HepG2 (cell line): ENCODE data around the gene HES6. TPM values are rescaled to one million over a fixed set of nuclear protein-coding genes. Genes with fewer than 3 reads are reported as not detected.
A peak's percentile ranks its signal among the peaks of the same experiment; 100 is the strongest.

Experiments
- CENPBD1 ChIP-seq: sonication (generic); formaldehyde crosslinking; IDR thresholded peaks from 2 replicates; pipeline ENCODE4 v1.8.0; 2022; ENCODE audit warnings: missing genetic modification reagents, low read depth, mild to moderate bottlenecking, borderline replicate concordance
- HNRNPLL ChIP-seq: fragments of 200-400 bp; formaldehyde crosslinking; IDR thresholded peaks from 2 replicates; pipeline ENCODE4 v1.6.1; 2017; ENCODE audit warnings: mild to moderate bottlenecking, low read depth, low read length; ENCODE audit not compliant: poor library complexity, severe bottlenecking
- MYC ChIP-seq: sonication (generic); formaldehyde crosslinking; IDR thresholded peaks from 2 replicates; pipeline ENCODE4 v1.9.0; 2021; ENCODE audit warnings: missing genetic modification reagents, borderline replicate concordance
- PITX1 ChIP-seq: sonication (generic); formaldehyde crosslinking; IDR thresholded peaks from 2 replicates; pipeline ENCODE4 v1.5.1; 2020; ENCODE audit warnings: mild to moderate bottlenecking, missing genetic modification reagents
- RBFOX2 ChIP-seq: fragments of 200-400 bp; formaldehyde crosslinking; IDR thresholded peaks from 2 replicates; pipeline ENCODE4 v1.6.1; 2017; ENCODE audit warnings: low read depth, mild to moderate bottlenecking, low read length
- TFDP1 ChIP-seq: IDR thresholded peaks from 2 replicates; pipeline ENCODE4 v1.6.1; 2016; ENCODE audit warnings: missing compliant biosample characterization, missing genetic modification reagents, borderline replicate concordance
- TGIF2 ChIP-seq: IDR thresholded peaks from 2 replicates; pipeline ENCODE4 v1.6.1; 2016; ENCODE audit warnings: control low read depth, missing compliant biosample characterization
- ZBTB20 ChIP-seq: sonication (generic); formaldehyde crosslinking; IDR thresholded peaks from 2 replicates; pipeline ENCODE4 v1.8.1; 2023; ENCODE audit warnings: missing genetic modification reagents, low read depth, mild to moderate bottlenecking, borderline replicate concordance
- ZNF256 ChIP-seq: sonication (generic); formaldehyde crosslinking; conservative IDR thresholded peaks from 2 replicates; pipeline ENCODE4 v1.4.0; 2020; ENCODE audit warnings: missing genetic modification reagents
- ZNF546 ChIP-seq: sonication (generic); formaldehyde crosslinking; conservative IDR thresholded peaks from 2 replicates; pipeline ENCODE4 v1.8.1; 2023; ENCODE audit warnings: mild to moderate bottlenecking, missing genetic modification reagents
- ZNF737 ChIP-seq: sonication (generic); formaldehyde crosslinking; IDR thresholded peaks from 2 replicates; pipeline ENCODE4 v1.5.0; 2020; ENCODE audit warnings: missing genetic modification reagents, mild to moderate bottlenecking, borderline replicate concordance
- ZNF749 ChIP-seq: sonication (generic); formaldehyde crosslinking; IDR thresholded peaks from 2 replicates; pipeline ENCODE4 v1.8.0; 2022; ENCODE audit warnings: mild to moderate bottlenecking, missing genetic modification reagents, moderate library complexity, borderline replicate concordance
- polyA plus RNA-seq, 8 experiments: library from polyadenylated mRNA; depleted of rRNA in 3 of 8; stranded (reverse) in 7 of 8; unstranded in 1 of 8; fragments of >200 nt; fragmentation: Illumina TruSeq in 4 of 8; extraction: Trizol in 4 of 8; gene quantifications; 2 replicates each; pipeline versions ENCODE4 v1.2.1 to v1.2.3, GENCODE V29; 2011 to 2016; ENCODE audit warnings: low read depth in 4 of 8, missing spikeins in 1 of 8, mixed read lengths in 1 of 8; ENCODE audit not compliant: insufficient read depth in 1 of 8
- total RNA-seq, 5 experiments: library from RNA; depleted of rRNA; stranded (reverse); fragments of >200 nt; fragmentation: Illumina TruSeq; extraction: Trizol; gene quantifications; 2 replicates each; pipeline ENCODE4 v1.2.3, GENCODE V29; 2016; ENCODE audit warnings: low read depth in 1 of 5
- TF ChIP-seq, protein P1 (sequence below): sonication (generic); formaldehyde crosslinking; IDR thresholded peaks from 2 replicates; pipeline ENCODE4 v1.4.0; 2020; ENCODE audit warnings: mild to moderate bottlenecking, missing genetic modification reagents
- TF ChIP-seq, protein P2 (sequence below): sonication (generic); formaldehyde crosslinking; IDR thresholded peaks from 2 replicates; pipeline ENCODE4 v1.4.0; 2020; ENCODE audit warnings: missing genetic modification reagents
- TF ChIP-seq, protein P3 (sequence below): sonication (generic); formaldehyde crosslinking; IDR thresholded peaks from 2 replicates; pipeline ENCODE4 v1.4.0; 2020; ENCODE audit warnings: mild to moderate bottlenecking, missing genetic modification reagents

HES6 gene
- total and polyA plus RNA-seq, 2 of the 13 experiments (the other 11 are each of a cell fraction or from before 2014, with no cell fraction given): 19.5 to 82.8 TPM

DNA sequence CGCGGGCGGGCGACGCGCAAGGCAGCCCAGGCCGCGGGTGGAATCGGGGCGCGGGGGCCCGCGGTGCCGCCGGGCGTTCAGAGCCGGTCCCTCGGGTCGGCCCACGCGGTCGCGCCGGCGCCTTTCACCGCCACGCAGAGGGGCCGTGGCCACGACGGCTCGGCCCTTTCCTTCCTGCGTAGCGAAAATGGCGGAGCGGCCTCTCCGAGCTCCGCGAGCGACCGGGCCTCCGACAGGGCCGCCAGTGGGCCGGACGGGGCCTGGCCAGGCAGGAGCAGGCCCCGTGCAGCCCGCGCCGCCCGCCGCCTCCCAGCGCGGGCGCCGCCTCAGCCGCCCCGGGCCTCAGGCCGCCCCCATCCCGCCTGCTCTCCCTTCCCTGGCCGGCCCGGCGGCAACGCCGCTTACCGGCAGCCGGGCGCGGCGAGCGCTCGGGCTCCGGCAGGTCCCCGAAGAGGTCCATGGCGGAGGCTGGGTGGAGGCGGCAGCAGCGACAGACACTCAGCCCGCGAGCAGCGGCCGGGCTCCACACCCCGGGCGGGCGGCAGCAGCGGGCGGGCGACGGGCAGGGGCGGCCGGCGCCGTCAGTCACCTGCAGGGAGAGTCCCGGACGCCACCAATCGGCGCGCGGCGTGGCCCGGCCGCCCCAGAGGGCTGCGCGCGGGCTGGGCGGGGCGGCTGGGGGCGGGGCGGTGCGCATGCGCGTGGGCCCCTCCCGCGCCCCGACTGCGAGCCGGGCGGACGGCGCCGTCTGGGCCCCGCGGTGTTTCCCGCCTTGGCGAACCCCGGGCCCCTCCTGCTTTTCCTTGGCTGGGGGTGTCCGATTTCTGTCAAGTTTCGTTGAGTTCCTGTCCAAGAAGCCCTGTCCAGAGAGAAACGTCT lies 36.5 kb downstream of the HES6 start, which contains the start of gene ILKAP (continued):
- TF ChIP-seq, protein P1, sequence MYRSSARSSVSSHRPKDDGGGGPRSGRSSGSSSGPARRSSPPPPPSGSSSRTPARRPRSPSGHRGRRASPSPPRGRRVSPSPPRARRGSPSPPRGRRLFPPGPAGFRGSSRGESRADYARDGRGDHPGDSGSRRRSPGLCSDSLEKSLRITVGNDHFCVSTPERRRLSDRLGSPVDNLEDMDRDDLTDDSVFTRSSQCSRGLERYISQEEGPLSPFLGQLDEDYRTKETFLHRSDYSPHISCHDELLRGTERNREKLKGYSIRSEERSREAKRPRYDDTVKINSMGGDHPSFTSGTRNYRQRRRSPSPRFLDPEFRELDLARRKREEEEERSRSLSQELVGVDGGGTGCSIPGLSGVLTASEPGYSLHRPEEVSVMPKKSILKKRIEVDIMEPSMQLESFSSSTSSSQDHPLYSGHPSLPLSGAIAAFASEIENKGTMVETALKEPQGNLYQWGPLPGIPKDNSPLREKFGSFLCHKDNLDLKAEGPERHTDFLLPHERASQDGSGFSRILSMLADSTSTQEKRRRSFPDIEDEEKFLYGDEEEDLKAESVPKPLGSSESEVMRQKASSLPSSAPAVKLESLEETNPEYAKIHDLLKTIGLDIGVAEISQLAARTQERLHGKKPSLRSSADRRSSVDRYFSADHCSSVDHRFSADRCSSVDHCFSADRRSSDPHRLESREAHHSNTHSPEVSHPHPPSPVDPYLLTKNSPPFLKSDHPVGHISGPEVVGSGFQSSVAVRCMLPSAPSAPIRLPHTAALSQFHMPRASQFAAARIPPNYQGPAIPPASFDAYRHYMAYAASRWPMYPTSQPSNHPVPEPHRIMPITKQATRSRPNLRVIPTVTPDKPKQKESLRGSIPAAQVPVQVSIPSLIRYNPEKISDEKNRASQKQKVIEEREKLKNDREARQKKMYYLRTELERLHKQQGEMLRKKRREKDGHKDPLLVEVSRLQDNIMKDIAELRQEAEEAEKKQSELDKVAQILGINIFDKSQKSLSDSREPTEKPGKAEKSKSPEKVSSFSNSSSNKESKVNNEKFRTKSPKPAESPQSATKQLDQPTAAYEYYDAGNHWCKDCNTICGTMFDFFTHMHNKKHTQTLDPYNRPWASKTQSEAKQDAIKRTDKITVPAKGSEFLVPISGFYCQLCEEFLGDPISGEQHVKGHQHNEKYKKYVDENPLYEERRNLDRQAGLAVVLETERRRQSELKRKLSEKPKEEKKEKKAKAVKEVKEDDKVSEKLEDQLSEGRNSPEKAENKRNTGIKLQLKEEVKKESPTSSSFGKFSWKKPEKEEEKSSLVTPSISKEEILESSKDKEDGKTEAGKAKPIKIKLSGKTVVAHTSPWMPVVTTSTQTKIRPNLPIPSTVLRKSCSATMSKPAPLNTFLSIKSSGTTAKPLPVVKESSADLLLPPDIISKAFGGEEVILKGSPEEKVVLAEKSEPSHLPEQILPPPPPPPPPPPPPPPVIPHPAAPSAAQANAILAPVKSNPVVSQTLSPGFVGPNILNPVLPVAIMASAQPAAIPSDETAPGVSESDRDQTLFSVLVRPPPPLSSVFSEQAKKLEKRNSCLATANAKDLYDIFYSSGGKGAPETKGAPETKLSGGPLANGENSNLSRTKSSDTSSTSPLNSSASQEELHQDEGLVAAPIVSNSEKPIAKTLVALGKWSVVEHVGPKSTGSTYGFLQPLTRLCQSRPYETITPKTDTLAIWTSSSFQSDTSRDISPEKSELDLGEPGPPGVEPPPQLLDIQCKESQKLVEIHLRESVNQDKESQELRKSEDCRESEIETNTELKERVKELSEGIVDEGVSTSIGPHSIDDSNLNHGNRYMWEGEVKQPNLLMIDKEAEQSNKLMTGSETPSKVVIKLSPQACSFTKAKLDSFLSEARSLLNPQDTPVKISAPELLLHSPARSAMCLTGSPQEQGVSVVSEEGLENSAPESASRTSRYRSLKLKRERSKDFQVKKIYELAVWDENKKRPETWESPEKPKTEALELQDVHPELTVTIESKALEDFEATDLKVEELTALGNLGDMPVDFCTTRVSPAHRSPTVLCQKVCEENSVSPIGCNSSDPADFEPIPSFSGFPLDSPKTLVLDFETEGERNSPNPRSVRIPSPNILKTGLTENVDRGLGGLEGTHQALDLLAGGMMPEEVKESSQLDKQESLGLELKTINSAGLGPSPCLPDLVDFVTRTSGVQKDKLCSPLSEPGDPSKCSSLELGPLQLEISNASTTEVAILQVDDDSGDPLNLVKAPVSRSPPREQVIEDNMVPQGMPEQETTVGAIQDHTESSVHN (CRISPR knock-in tag): no peak; the same call in 1 of the 2 replicates
- TF ChIP-seq, protein P2, sequence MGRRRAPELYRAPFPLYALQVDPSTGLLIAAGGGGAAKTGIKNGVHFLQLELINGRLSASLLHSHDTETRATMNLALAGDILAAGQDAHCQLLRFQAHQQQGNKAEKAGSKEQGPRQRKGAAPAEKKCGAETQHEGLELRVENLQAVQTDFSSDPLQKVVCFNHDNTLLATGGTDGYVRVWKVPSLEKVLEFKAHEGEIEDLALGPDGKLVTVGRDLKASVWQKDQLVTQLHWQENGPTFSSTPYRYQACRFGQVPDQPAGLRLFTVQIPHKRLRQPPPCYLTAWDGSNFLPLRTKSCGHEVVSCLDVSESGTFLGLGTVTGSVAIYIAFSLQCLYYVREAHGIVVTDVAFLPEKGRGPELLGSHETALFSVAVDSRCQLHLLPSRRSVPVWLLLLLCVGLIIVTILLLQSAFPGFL (CRISPR knock-in tag): no peak
- peak; percentile 69 for TF ChIP-seq HNRNPLL
- no peak for TF ChIP-seq ZNF546 (CRISPR knock-in tag)
- peak; percentile 74; the same call in 1 of the 2 replicates for TF ChIP-seq TGIF2
- peak; percentile 23; the same call in 1 of the 2 replicates for TF ChIP-seq MYC
- peak; percentile 89 for TF ChIP-seq RBFOX2
- 0 out of 2 replicates have a peak, but pooled peaks have one; percentile 58 for TF ChIP-seq ZNF737 (CRISPR knock-in tag)
- TF ChIP-seq ZNF256: 0 out of 2 replicates have a peak, but pooled peaks have one; percentile 39
- TF ChIP-seq ZBTB20 (CRISPR knock-in tag): 0 out of 2 replicates have a peak, but pooled peaks have one; percentile 54
- no peak for TF ChIP-seq CENPBD1 (CRISPR knock-in tag)
- TF ChIP-seq, protein P3, sequence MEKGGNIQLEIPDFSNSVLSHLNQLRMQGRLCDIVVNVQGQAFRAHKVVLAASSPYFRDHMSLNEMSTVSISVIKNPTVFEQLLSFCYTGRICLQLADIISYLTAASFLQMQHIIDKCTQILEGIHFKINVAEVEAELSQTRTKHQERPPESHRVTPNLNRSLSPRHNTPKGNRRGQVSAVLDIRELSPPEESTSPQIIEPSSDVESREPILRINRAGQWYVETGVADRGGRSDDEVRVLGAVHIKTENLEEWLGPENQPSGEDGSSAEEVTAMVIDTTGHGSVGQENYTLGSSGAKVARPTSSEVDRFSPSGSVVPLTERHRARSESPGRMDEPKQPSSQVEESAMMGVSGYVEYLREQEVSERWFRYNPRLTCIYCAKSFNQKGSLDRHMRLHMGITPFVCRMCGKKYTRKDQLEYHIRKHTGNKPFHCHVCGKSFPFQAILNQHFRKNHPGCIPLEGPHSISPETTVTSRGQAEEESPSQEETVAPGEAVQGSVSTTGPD (CRISPR knock-in tag): no peak
- TF ChIP-seq ZNF749 (CRISPR knock-in tag): 0 out of 2 replicates have a peak, but pooled peaks have one; percentile 45
- peak; percentile 56; the same call in 1 of the 2 replicates for TF ChIP-seq PITX1
- TF ChIP-seq TFDP1 (CRISPR knock-in tag): peak; percentile 85
